Stimulated activated naive CD4-positive, alpha-beta T cell (primary cell): ENCODE measurements around the gene MRE11.
A peak's percentile ranks its signal among the peaks of the same experiment; 100 is the strongest.

Experiments
- DNase-seq, 6 experiments: peaks; one replicate each; lab custom pipeline; 2025; lab: John Stamatoyannopoulos, UW

The MRE11 gene

DNA sequence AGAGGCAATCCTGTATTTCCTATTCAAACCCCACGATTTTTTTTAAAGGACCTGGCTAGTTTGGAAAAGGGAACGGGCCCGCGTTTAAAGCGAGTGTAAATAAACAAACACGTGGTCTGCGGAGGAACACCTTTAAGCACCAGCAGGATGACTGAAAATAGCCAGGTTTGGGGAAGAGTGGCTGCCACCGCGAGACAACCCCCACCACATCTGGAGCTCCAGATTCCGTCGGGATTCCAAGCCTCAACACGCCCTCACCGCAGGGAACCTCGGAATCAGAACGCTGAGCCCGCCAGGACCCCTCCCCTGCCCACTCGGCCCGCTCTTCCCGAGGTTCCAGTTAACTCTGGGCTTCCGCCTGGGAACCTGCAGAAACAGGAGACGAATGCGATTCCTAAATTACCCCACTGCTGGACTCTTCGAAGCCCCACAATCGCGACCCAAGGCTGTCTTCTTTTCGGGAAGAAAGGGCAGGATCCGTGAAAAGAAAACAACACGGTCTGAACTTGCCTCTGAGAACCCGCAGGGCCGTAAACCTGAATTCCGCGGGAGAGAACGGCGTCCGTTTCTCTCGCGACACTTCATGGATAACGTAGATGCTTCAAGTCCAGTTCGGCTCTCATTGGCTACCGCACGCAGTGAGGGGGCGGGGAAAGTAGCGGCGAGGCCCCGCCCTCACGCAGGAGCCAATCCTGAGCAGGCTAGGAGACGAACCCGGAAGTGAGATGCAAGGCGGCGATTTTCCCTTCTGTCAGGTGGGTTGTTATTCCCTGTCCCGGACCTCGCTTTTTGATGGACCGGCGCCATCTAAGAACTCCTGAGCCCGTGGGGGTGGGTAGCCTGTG, at the start of gene MRE11, which contains the start of gene ANKRD49:
TSS of gene MRE11 (minus strand) at position 564 of the 845 bp plus-strand sequence. CDS start 1,043 bp downstream, outside the sequence.
TSS of gene ANKRD49 (plus strand) at position 704 of the 845 bp plus-strand sequence. CDS start 2,710 bp downstream, outside the sequence.
- DNase-seq, result peak; percentile 92 to 97 (median 96)

DNA sequence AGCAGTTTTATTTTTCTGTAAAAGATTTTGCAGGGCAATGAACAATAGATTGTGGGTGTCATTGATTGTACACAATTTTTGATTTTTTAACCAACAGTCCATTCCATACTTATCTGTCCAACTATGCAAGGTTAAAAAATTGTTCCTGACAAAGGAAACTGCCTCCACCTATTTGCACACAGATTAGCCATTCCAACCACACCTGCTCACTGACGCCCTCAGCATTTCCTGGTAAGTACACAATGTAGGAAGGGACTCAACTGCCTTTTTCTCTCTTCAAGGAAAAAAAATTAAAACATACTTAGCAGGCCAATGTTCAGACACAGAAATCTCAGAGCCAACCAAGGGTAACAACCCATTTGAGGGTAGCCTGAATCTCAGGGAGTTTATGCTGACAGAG, 45.8 kb upstream of the MRE11 start:
- DNase-seq, result no peak

DNA sequence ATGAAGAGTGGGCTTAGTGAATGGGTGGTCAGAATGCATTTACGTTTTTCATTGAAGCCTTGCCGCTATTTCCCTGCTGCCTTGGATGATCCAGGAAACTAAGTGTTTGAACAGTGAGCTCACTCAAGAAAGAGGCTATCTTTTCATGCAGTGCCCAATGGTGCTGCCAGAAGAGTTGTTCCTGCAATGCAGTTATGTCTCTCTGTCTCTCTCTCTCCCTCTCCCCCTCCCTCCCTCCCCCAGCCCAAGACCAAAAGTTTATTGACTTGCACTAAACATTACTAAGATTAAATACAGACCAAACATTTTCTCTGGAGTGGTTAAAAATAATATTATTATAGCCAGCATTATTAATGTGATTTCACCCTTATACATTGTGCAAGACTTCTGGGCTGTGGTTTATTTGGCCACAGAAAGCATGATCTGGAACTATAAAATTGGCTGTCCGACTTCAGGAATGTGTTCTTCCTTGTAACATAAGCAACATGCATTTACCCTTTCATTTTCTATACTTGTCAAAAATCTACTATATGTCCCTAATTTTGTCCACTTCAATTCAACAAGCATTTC, 43.5 kb upstream of the MRE11 start:
- no peak for DNase-seq

DNA sequence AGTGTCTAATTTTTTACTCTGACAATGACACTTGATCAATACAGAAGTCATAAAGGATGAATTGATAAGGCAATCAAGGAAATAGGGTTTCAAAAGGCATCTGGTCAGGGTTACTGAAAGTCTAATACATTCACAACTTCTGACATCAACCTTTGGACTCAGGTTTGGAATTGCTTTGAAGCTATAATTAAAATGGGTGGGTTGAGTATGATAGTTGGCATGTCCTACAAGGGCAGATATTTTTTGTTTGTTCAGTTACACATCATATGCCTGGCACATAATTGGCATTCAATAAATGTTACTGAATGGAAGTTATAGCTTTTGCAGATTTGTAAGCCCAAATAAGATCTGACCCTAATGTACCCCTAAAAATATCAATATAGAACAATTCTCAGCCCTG, 42.7 kb upstream of the MRE11 start:
- DNase-seq, result no peak

DNA sequence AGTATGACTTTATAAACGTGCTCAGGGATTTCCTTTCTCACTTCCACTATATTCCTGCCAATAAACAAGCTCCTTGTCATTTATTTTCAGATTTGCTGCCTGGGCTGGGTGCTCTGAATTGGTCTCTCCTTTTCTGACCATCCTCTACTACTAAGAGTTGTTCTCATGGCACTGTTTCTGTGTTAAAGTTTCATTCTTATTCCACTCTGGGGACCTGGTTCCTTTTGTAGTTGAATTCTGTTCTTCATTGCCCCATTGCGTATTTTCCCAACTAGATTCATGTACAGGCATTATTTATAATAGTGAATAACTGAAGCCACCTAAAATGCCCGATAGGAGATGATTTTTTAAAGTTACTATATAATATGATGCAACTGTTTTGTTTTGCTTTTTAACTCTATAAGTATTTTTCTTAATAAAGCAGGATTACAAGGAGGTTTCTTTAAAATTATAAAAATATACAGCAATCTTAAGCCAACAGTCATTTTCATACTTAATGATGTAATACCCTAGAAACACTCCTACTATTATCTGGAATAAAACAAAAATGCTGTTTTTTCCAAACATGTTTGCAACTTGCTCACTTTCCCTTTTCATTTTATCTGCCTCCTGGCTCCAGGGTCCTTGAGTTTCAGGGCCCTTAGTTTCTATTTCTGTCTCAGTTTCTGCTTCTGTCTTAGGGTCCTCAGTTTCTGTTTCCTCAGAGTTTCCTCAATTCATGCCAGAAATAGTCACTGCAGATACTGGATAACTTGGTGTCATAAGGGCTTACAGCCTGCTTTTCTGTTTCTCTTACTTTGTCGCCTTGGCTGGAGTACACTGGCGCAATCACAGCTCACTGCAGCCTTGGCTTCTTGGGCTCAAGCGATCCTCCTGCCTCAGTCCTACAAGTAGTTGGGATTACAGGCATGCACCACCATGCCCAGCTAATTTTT, 40.3 kb upstream of the MRE11 start:
- no peak for DNase-seq

DNA sequence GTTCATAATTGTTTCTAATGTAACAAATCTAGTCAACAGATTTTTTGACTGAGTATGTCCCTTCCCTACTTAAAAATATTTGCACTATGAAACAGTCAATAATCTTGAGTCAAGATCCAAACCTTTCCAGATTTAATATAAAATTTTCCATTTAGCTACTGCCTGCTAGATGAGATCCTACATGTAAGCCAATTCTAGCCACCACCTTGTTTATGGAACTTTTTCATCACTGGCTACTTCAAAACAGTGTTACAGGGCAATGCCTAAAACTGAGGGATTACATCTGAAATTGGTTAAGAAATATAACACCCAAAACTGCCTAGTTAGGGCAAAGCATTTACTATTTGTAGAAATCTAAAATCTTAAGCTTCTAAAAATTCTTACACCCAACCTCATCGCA, 39.6 kb upstream of the MRE11 start:
- DNase-seq, result no peak

DNA sequence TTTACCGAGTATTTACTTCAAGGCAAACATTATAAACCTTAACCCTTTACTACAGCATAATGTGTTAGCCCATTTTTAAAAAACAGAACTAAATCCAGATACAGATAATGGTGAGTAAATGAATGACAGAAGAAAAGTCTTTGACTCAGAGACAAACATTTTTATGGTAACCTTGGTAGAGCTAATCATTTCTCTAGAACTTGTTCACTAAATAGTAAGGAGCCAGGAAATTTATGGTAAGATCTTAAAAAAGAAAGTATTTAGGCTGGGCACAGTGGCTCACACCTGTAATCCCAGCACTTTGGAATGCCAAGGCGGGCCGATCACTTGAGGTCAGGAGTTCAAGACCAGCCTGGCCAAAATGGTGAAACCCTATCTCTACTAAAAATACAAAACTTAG, 38.6 kb upstream of the MRE11 start:
- no peak for DNase-seq

DNA sequence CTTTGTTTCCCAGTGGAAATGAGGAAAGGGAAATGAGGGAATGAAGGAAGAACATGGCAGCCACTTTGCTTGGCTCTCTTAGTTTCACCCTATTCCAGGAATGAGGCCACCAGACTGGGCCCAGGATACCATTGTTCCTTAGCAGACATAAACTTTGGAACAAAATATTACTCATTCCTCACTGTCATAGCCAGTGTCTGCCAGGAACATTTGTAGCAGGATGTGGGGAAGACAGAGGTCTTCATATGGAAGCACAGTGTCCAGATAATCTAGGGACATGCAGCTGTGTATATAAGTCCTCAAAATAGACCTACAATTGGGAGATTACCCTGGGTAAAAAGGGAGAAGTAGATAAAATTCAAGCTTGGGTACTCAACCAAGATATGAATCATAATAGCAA, 34.9 kb upstream of the MRE11 start:
- DNase-seq, result no peak

DNA sequence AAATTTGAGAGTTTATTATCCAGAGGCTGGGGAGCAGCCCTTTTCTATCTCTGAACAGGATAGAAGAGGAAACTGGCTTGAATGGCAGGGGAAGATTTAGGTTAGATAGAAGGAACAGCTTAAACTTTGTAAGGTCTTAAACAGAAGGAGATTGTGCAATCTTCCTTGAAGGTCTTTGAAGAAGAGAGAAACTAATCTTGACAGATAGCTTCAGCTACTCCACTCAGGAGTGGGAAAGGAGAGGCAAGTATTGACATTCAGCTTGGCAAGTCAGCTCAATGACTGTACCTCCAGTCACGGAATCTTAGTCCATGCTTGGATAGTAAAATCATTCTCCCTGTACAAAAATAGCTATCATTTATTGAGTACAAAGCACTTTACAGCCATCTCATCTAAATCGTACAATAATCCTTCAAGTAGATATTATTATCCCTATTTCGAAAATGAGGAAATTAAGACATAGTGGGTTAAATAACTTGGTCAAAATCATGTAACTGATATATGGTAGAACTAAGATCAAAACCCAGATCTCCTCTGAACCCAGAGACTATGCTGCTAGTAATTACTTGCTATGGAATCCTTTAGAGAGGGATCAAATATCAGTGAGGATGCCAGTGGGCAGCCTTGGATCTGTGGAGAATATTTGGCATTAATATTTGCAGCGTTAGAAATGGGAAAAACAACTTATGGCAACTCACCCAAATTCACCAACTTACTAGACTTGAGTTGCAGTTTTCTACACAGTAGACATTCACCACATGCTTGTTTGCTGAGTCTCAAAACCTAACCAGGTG, 33.2 kb upstream of the MRE11 start:
- no peak for DNase-seq

DNA sequence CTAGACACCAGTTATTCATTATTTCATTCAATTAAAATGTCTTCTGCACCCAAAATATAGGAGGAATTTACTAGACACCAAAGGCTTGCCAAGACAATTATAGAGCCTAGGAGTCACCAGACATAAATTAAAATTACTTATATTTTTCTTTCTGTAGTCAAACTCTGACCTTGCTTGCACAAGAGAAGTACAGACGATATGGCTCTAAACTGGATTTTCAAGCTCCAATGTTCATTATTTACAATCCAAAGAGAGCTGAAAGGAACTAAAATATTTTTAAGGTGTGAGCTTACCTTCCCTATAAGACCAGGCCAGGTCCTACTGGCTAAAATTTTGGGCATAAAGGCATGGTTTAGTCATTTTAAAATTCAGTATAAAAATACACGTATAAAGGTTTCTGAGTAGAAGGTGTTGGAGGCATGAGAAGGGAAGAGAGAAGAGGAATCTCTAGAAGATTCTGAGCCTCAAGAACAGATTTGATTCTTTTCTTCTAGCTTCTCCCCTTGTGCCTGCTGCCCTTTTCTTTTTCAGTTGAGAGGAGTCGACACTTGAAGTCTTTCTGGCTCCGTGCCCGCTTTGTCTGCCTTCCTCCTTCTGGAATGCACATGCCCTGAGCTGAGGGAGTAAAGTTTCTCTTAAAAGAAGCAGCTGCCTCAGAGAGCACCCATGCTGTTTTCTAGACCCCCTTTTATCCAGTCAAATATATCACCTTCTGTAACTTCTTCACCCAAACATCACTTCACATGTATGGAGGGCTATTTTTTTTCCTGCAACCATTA, 32.1 kb upstream of the MRE11 start:
- no peak for DNase-seq

DNA sequence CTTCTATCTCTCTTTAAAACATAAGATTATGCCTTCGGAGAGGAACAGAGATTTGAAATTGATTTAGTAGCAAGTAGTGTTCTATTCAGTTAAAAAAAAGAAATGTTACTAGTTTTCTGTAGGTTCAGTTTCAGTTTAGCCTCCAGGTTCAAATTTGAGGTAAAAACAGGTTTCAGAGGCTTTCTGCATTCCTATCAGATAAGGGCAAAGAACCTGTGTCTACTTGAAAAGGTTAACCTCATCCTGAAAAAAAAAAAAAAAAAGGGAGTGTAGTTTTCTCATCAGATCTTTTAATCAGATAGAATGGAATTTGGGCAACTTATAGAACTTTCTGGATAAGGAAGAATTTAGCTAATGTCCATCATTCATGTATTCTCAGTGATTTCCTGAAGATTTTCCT, 30.7 kb upstream of the MRE11 start:
- DNase-seq, result no peak

DNA sequence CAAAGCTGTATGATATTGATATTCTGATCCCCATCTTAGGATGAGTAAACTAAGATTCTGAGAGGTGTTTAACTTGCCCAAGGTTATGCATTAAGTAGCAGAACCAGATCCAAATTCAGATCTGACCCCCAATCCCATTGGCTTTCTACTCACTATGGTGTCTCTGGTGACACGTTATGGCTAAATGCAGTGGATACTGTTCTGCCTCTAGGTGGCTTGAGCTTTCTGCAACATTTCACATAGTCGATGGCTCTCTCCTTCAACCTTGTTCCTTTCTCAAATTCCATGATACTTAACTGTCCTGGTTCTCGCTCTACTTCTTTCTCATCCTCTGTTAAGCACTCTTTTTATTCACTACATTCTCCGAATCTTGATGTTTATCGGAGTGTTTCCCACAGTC, 28.0 kb upstream of the MRE11 start:
- no peak for DNase-seq

DNA sequence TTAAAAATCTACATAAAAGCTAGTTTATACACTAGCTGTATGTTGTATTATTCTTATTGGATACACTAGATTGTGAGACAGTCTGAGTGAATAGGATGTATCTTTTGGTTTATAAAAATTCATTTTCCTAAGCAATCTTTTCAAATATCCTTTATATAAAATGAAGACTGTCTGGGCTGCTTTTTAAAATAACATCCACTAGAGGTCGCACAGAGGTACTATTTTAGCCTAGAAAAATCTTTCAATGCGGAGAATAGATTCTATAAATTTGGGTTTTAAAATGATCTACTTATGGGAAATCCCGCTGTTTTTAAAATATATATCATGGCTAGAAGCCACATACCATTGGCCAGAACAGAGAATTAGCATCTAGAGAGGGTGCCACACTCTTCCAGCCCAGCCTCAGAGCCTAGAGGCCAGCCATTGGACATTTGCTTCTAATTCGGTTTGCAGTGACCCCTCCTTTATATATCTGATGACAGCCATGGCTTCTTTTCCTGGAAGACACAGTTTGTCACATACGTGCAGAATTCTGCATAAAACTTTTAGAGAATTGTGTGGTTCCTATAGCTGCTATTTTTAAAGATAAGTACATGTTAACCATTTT, 25.9 kb upstream of the MRE11 start:
- DNase-seq, result peak in 2 of 6 experiments; percentile 44 to 45

DNA sequence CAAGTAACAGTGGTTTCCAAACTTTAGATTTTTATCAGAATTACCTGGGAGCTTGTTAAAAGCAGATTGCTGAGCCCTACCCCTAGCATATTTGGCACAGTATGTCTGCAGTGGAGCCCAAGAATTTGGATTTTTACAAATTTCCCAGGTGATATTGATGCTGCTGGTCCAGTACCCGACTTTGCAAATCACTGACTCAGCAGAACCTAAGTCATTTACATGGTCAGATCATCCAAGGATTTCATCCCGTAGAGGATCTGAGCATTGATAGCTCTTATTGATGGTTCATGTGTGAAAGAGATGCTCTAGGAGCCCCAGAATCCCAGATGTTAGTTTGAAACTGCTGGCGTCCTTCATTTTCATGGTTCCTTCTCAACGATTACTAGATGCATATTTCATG, 24.7 kb upstream of the MRE11 start:
- DNase-seq, result no peak

DNA sequence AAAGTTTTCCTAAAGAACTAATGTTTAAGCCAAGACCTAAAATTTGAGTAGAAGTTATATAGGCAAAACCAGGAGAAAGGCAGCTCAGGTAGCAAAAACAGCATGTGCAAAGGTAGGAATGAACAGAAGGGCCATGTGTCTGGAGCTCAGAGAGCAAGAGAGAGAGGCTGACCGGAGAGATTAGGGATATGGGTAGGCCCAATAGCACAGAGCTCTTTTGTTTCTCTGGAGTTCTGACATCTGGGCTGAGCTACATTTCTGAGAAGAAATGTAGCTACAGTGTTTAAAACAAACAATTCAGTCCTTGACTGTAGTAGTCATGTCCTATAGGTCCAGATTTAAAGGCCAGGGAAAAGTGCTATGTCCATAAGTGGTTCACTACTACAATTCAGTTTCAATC, 23.1 kb upstream of the MRE11 start:
- no peak for DNase-seq

DNA sequence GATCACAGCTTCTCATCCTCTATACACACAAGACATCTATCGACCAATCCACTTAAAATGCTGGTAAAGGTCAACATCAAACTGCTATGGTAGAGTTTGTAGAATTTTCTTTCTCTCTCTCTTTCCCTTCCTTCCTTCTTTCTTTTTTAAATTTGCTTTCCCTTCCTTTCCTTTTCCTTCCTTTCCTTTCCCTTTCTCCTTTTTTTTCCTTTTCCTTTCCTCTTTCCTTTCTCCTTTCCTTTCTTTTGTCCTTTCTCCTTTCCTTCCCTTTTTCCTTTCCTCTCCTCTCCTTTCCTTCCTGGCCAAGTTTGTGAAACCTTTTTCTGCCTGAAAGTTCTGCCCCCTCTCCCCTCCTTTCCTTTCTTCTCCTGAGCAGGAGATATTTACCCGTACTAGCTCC, 21.8 kb upstream of the MRE11 start:
- no peak for DNase-seq

DNA sequence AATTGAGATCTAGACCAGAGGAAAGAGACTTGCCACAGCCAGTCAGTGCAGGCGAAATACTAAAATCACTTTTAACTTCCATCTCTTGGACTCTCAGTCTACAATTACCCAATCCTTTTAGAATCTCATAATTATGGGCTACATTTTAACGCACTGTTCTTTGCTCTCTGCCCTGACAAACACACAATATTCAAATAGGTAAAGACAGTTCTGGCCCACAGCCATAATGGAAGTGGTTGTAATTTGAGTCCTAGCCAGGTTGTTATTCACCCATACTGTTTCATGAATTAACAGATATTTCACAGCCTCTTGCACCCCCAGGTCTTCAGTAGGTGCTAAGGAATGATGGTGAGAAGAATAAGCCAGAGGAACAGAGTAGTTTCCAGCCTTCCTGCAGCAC, 19.4 kb upstream of the MRE11 start:
- DNase-seq, result peak in 1 of 6 experiments; percentile 1

DNA sequence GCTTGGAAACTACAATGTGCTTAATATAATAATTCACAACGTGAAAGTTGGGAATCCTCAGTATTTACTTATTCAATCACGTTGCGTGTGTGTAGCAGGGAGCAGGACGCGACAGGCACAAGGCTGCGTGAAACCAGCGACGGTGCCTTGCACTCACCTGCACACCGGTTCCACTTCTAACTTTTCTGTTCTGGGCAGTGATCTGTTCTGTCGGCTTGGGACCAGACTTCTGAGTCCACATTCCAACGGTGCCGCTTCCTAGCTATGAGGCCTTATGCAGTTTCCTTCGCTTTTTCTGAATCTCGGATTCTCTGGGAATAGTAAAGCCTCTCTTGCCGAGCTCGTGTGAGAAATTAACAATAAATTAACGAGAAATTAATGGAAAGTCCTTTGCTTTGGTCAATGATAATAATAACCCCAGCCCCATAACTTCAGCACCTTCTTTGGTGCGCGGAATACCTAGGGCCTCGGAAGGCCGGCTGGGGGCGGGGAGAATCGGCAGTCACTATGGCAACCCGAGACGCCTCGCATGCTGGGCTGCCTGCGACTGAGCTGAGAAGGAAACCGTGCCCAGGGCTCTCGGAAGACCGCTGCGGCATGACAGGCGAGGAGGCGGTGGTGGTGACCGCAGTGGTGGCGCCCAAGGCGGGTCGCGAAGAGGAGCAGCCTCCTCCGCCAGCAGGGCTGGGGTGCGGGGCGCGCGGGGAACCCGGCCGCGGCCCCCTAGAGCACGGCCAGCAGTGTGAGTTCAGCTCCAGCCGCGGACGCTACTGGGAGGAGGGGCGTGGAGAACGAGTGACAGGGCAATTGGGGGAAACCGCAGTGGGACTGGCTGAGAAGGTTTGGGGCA, 18.5 kb upstream of the MRE11 start, which contains the start of gene C11orf97:
TSS of gene C11orf97 (plus strand) at position 530 of the 850 bp plus-strand sequence. CDS start at position 598, 68 bp downstream.
- peak in 5 of 6 experiments; percentile 16 to 44 (median 31) for DNase-seq

DNA sequence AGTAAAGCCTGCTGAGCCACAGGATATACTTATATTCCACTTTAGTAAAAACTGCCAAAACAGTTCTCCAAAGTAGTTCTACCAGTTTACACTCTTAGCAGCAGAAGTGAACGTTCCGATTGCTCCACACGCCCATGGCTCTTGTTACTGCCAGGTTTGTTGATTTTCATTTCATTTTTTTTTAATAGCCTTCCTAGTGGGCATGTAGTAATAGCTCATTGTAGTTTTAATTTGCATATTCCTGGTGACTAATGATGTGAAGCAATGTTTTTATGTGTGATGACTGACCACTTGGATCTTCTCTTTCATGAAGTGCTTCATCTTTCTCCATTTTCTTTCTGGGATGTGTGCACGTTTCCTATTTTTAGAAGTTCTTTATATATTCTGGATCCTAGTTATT, 13.8 kb upstream of the MRE11 start:
- DNase-seq, result no peak
